ENCODE results near the gene TAF13. TPM values are rescaled to one million over a fixed set of nuclear protein-coding genes. Genes with fewer than 3 reads are reported as not detected.

Gene TAF13
- total RNA-seq, 2 experiments from 2014 or later: 25.9 to 26.5 TPM

- Mint-ChIP-seq H3K27ac (no peak overlapping the region), H3K27me3 (no peaks in the 10 kb centered on the region), H3K36me3 (ENCODE audit: low read depth) (peaks cover 11% of the 10 kb centered on the region), H3K9me3 (no peaks in the 10 kb centered on the region), H3K4me3 (no peak overlapping the region), H3K4me1 (ENCODE audit: low read depth) (peaks cover 6% of the 10 kb centered on the region)
- intact Hi-C loops (cut with DNase I, micrococcal nuclease): loop anchor here in 1 of 2 experiments (2.0 kb wide), 1 partner anchor 85 kb away; a partner anchor contains a TSS
- POLR2A ChIA-PET: interaction anchor here (0.6 to 0.9 kb wide), 3 partner anchors 11 to 48 kb away, joined by 3 read pairs; partner anchors contain the start of gene TAF13
- Histone ChIP-seq H3K4me1 (ENCODE audit: insufficient read depth, low read length) (no peaks in the 10 kb centered on the region), H3K36me3 (ENCODE audit: insufficient read depth, low read length) (no peaks in the 10 kb centered on the region), H3K9me3 (ENCODE audit: control insufficient read depth in 1 of 2, insufficient read depth in 1 of 2, low read length in 2 of 2) (no peaks in the 10 kb centered on the region), H3K27ac (ENCODE audit: low read depth in 1 of 2, low read length in 2 of 2) (no peak overlapping the region), H3K27me3 (ENCODE audit: control insufficient read depth in 1 of 2, insufficient read depth in 2 of 2, low read length in 2 of 2) (no peaks in the 10 kb centered on the region), H3K4me3 (ENCODE audit: low read length) (no peak overlapping the region)
- DNase-seq (peak in 1 of 14 experiments; percentile 18), ATAC-seq (ENCODE audit: poor library complexity) (no peak)
- CTCF ChIA-PET: interaction anchor here (0.9 to 2.2 kb wide), 5 partner anchors 17 to 85 kb away, joined by 3 to 11 read pairs (median 4); partner anchors contain the start of gene TAF13
- TF ChIP-seq CTCF (IDR thresholded peaks at IDR 0.05): peak; percentile 27
Measured at GRCh38 chr1:109027841-109028240, 48.0 kb downstream of the TAF13 start.

GRCh38 chr1:109025694-109026093, 50.1 kb downstream of the TAF13 start:
- POLR2A ChIA-PET: interaction anchor here (0.7 kb wide), 1 partner anchor 87 kb away, joined by 3 read pairs; no protein-coding TSS in a partner anchor

GRCh38 chr1:109024646-109025045, 51.2 kb downstream of the TAF13 start:
- H3K27me3 ChIP-seq (ENCODE audit: control insufficient read depth in 1 of 2, insufficient read depth in 2 of 2, low read length in 2 of 2): no peaks in the 10 kb centered on the region
- no peak for DNase-seq
- ChIA-PET POLR2A (no interaction called here), CTCF (no interaction called here)
- intact Hi-C loops (cut with DNase I, micrococcal nuclease): no loop called here
- Mint-ChIP-seq H3K27me3 (no peaks in the 10 kb centered on the region), H3K9me3 (no peaks in the 10 kb centered on the region), H3K4me1 (ENCODE audit: low read depth) (peaks cover 6% of the 10 kb centered on the region), H3K4me3 (no peak overlapping the region), H3K27ac (no peak overlapping the region), H3K36me3 (ENCODE audit: low read depth) (peaks cover 32% of the 10 kb centered on the region)
- peaks cover 5% of the 10 kb centered on the region for H3K36me3 ChIP-seq (ENCODE audit: insufficient read depth, low read length)
- no peak overlapping the region for H3K4me3 ChIP-seq (ENCODE audit: low read length)
- no peaks in the 10 kb centered on the region for H3K4me1 ChIP-seq (ENCODE audit: insufficient read depth, low read length)
- no peak overlapping the region for H3K27ac ChIP-seq (ENCODE audit: low read depth in 1 of 2, low read length in 2 of 2)
- no peaks in the 10 kb centered on the region for H3K9me3 ChIP-seq (ENCODE audit: control insufficient read depth in 1 of 2, insufficient read depth in 1 of 2, low read length in 2 of 2)
- ATAC-seq (ENCODE audit: poor library complexity): no peak
- TF ChIP-seq CTCF (IDR thresholded peaks at IDR 0.05): no peak

More at GRCh38 chr1:109025694-109026093, 50.1 kb downstream of the TAF13 start:
- Histone ChIP-seq H3K4me1 (ENCODE audit: insufficient read depth, low read length) (no peaks in the 10 kb centered on the region), H3K27me3 (ENCODE audit: control insufficient read depth in 1 of 2, insufficient read depth in 2 of 2, low read length in 2 of 2) (no peaks in the 10 kb centered on the region), H3K4me3 (ENCODE audit: low read length) (no peak overlapping the region), H3K27ac (ENCODE audit: low read depth in 1 of 2, low read length in 2 of 2) (no peak overlapping the region), H3K9me3 (ENCODE audit: control insufficient read depth in 1 of 2, insufficient read depth in 1 of 2, low read length in 2 of 2) (no peaks in the 10 kb centered on the region), H3K36me3 (ENCODE audit: insufficient read depth, low read length) (peaks cover 4% of the 10 kb centered on the region)
- CTCF ChIA-PET: no interaction called here
- ATAC-seq (ENCODE audit: poor library complexity) (no peak), DNase-seq (no peak)
- Mint-ChIP-seq H3K27ac (no peak overlapping the region), H3K9me3 (no peaks in the 10 kb centered on the region), H3K27me3 (no peaks in the 10 kb centered on the region), H3K4me1 (ENCODE audit: low read depth) (peaks cover 6% of the 10 kb centered on the region), H3K36me3 (ENCODE audit: low read depth) (peaks cover 26% of the 10 kb centered on the region), H3K4me3 (no peak overlapping the region)
- no peak for TF ChIP-seq CTCF (IDR thresholded peaks at IDR 0.05)
- intact Hi-C loops (cut with DNase I, micrococcal nuclease): loop anchor here in 1 of 2 experiments (2.0 kb wide), 1 partner anchor 87 kb away; a partner anchor contains a TSS
